Measurements from ENCODE around the gene KRT72.

Gene KRT72

GRCh38 chr12:52542785-52543318 is 58.4 kb downstream of the KRT72 start:
- Histone ChIP-seq H3K79me2 (ENCODE audit: control insufficient read depth, low read length) (no peaks in the 10 kb centered on the region), H3K36me3 (ENCODE audit: control insufficient read depth, low read length) (no peaks in the 10 kb centered on the region), H3F3A (ENCODE audit: control insufficient read depth, insufficient read depth) (no peaks in the 10 kb centered on the region), H3K27ac (ENCODE audit: low read depth, low read length) (no peak overlapping the region), H4K20me1 (ENCODE audit: control insufficient read depth, insufficient read depth, low read depth, low read length) (no peaks in the 10 kb centered on the region), H3K9me2 (replicated peaks; ENCODE audit: control insufficient read depth, low read length) (no peaks in the 10 kb centered on the region), H3K4me1 (ENCODE audit: control insufficient read depth, low read length) (no peaks in the 10 kb centered on the region), H3K4me2 (ENCODE audit: low read length) (no peak overlapping the region), H3K9me3 (ENCODE audit: control insufficient read depth, insufficient read depth, low read length) (no peaks in the 10 kb centered on the region), H3K27me3 (ENCODE audit: control insufficient read depth, low read length) (no peaks in the 10 kb centered on the region), H3K4me3 (ENCODE audit: low read length) (no peak overlapping the region)
- no peak for TF ChIP-seq CTCF (IDR thresholded peaks at IDR 0.05; ENCODE audit: low read depth, low read length, poor library complexity, severe bottlenecking)

- H3K9me2 ChIP-seq (replicated peaks; ENCODE audit: control insufficient read depth, low read length), result no peaks in the 10 kb centered on the region
- H3K9me3 ChIP-seq (ENCODE audit: control insufficient read depth, insufficient read depth, low read length), result no peaks in the 10 kb centered on the region
- no peak overlapping the region for H3K4me2 ChIP-seq (ENCODE audit: low read length)
- no peaks in the 10 kb centered on the region for H3F3A ChIP-seq (ENCODE audit: control insufficient read depth, insufficient read depth)
- H3K79me2 ChIP-seq (ENCODE audit: control insufficient read depth, low read length), result no peaks in the 10 kb centered on the region
- H3K27ac ChIP-seq (ENCODE audit: low read depth, low read length), result no peak overlapping the region
- H3K4me1 ChIP-seq (ENCODE audit: control insufficient read depth, low read length), result no peaks in the 10 kb centered on the region
- no peaks in the 10 kb centered on the region for H3K27me3 ChIP-seq (ENCODE audit: control insufficient read depth, low read length)
- H3K36me3 ChIP-seq (ENCODE audit: control insufficient read depth, low read length), result no peaks in the 10 kb centered on the region
- no peak overlapping the region for H3K4me3 ChIP-seq (ENCODE audit: low read length)
- no peak for TF ChIP-seq EZH2phosphoT487 (IDR thresholded peaks at IDR 0.05; ENCODE audit: borderline replicate concordance, low read length)
- no peak for TF ChIP-seq CTCF (IDR thresholded peaks at IDR 0.05; ENCODE audit: low read depth, low read length, poor library complexity, severe bottlenecking)
- H4K20me1 ChIP-seq (ENCODE audit: control insufficient read depth, insufficient read depth, low read depth, low read length), result no peaks in the 10 kb centered on the region
Observed at GRCh38 chr12:52542157-52542556, 59.1 kb downstream of the KRT72 start.

- H3K9me3 ChIP-seq (ENCODE audit: control insufficient read depth, insufficient read depth, low read length), result no peaks in the 10 kb centered on the region
- no peaks in the 10 kb centered on the region for H4K20me1 ChIP-seq (ENCODE audit: control insufficient read depth, insufficient read depth, low read depth, low read length)
- H3F3A ChIP-seq (ENCODE audit: control insufficient read depth, insufficient read depth), result no peaks in the 10 kb centered on the region
- H3K27ac ChIP-seq (ENCODE audit: low read depth, low read length), result no peak overlapping the region
- no peaks in the 10 kb centered on the region for H3K9me2 ChIP-seq (replicated peaks; ENCODE audit: control insufficient read depth, low read length)
- no peaks in the 10 kb centered on the region for H3K79me2 ChIP-seq (ENCODE audit: control insufficient read depth, low read length)
- H3K4me3 ChIP-seq (ENCODE audit: low read length), result no peak overlapping the region
- H3K4me1 ChIP-seq (ENCODE audit: control insufficient read depth, low read length), result no peaks in the 10 kb centered on the region
- H3K4me2 ChIP-seq (ENCODE audit: low read length), result no peak overlapping the region
- TF ChIP-seq CTCF (IDR thresholded peaks at IDR 0.05; ENCODE audit: low read depth, low read length, poor library complexity, severe bottlenecking) (no peak), EZH2phosphoT487 (IDR thresholded peaks at IDR 0.05; ENCODE audit: borderline replicate concordance, low read length) (no peak)
- no peaks in the 10 kb centered on the region for H3K27me3 ChIP-seq (ENCODE audit: control insufficient read depth, low read length)
- no peaks in the 10 kb centered on the region for H3K36me3 ChIP-seq (ENCODE audit: control insufficient read depth, low read length)
Observed at GRCh38 chr12:52541709-52542108, 59.6 kb downstream of the KRT72 start.

GRCh38 chr12:52540531-52540930 is 60.7 kb downstream of the KRT72 start:
- H3K27ac ChIP-seq (ENCODE audit: low read depth, low read length), result no peak overlapping the region
- no peak overlapping the region for H3K4me2 ChIP-seq (ENCODE audit: low read length)
- H3K4me3 ChIP-seq (ENCODE audit: low read length), result no peak overlapping the region
- TF ChIP-seq CTCF (IDR thresholded peaks at IDR 0.05; ENCODE audit: low read depth, low read length, poor library complexity, severe bottlenecking) (no peak), EZH2phosphoT487 (IDR thresholded peaks at IDR 0.05; ENCODE audit: borderline replicate concordance, low read length) (no peak)
- H3K79me2 ChIP-seq (ENCODE audit: control insufficient read depth, low read length), result no peaks in the 10 kb centered on the region
- H3K4me1 ChIP-seq (ENCODE audit: control insufficient read depth, low read length), result no peaks in the 10 kb centered on the region
- no peaks in the 10 kb centered on the region for H4K20me1 ChIP-seq (ENCODE audit: control insufficient read depth, insufficient read depth, low read depth, low read length)
- no peaks in the 10 kb centered on the region for H3K9me3 ChIP-seq (ENCODE audit: control insufficient read depth, insufficient read depth, low read length)
- no peaks in the 10 kb centered on the region for H3K9me2 ChIP-seq (replicated peaks; ENCODE audit: control insufficient read depth, low read length)
- no peaks in the 10 kb centered on the region for H3K36me3 ChIP-seq (ENCODE audit: control insufficient read depth, low read length)
- H3F3A ChIP-seq (ENCODE audit: control insufficient read depth, insufficient read depth), result no peaks in the 10 kb centered on the region
- no peaks in the 10 kb centered on the region for H3K27me3 ChIP-seq (ENCODE audit: control insufficient read depth, low read length)

All from DOHH2 (cell line).